ENCODE data around the gene LDB2.

The LDB2 gene

DNA sequence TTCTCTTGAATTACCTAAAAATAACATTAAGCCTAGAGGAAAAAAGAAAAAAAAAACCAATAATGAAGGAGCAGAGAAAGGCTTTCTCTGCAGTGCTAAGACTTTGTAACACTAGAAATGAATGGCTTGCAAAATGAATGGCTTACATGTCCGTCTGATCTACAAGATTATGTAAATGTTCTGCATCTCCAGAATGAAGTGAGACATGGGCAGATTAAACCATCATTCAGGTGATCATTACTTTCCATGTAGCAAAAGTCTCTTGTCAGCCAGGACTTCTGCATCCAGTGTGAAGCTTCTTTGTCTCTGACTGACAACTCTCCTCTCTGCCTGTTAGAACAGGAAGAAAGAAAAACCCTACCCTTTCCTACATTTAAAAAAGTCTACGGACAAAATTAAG is 304.3 kb downstream of the LDB2 start:
- TF ChIP-seq, protein P1, sequence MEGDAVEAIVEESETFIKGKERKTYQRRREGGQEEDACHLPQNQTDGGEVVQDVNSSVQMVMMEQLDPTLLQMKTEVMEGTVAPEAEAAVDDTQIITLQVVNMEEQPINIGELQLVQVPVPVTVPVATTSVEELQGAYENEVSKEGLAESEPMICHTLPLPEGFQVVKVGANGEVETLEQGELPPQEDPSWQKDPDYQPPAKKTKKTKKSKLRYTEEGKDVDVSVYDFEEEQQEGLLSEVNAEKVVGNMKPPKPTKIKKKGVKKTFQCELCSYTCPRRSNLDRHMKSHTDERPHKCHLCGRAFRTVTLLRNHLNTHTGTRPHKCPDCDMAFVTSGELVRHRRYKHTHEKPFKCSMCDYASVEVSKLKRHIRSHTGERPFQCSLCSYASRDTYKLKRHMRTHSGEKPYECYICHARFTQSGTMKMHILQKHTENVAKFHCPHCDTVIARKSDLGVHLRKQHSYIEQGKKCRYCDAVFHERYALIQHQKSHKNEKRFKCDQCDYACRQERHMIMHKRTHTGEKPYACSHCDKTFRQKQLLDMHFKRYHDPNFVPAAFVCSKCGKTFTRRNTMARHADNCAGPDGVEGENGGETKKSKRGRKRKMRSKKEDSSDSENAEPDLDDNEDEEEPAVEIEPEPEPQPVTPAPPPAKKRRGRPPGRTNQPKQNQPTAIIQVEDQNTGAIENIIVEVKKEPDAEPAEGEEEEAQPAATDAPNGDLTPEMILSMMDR (IDR thresholded peaks at IDR 0.05; ENCODE audit: low read length) = no peak
- TF ChIP-seq EZH2 (optimal IDR thresholded peaks at IDR 0.05; ENCODE audit: low read depth, low read length) (no peak), EZH2phosphoT487 (IDR thresholded peaks at IDR 0.05; ENCODE audit: low read length) (no peak)
- no peak overlapping the region for H3K27ac ChIP-seq (ENCODE audit: low read length)
- H3K4me1 ChIP-seq (ENCODE audit: low read length) = no peaks in the 10 kb centered on the region
- H3K9ac ChIP-seq (ENCODE audit: low read length) = no peak overlapping the region
- H3K4me2 ChIP-seq (ENCODE audit: low read depth, low read length) = no peak overlapping the region
- no peak for DNase-seq
- no peaks in the 10 kb centered on the region for H3K9me2 ChIP-seq (replicated peaks; ENCODE audit: insufficient read depth, low read length)
- no peaks in the 10 kb centered on the region for H4K20me1 ChIP-seq (ENCODE audit: insufficient read depth, low read length)
- H3K4me3 ChIP-seq (ENCODE audit: low read length) = no peak overlapping the region
- no peaks in the 10 kb centered on the region for H3K9me3 ChIP-seq (replicated peaks; ENCODE audit: insufficient read depth, low read length)
- no peaks in the 10 kb centered on the region for H3K27me3 ChIP-seq (replicated peaks; ENCODE audit: insufficient read depth, low read length)
- no peaks in the 10 kb centered on the region for H3F3A ChIP-seq (ENCODE audit: insufficient read depth, low read length)
- no peak overlapping the region for H2AFZ ChIP-seq (ENCODE audit: low read length)
- H3K36me3 ChIP-seq (replicated peaks; ENCODE audit: insufficient read depth, low read length) = no peaks in the 10 kb centered on the region
- H3K79me2 ChIP-seq (ENCODE audit: low read length) = no peaks in the 10 kb centered on the region

DNA sequence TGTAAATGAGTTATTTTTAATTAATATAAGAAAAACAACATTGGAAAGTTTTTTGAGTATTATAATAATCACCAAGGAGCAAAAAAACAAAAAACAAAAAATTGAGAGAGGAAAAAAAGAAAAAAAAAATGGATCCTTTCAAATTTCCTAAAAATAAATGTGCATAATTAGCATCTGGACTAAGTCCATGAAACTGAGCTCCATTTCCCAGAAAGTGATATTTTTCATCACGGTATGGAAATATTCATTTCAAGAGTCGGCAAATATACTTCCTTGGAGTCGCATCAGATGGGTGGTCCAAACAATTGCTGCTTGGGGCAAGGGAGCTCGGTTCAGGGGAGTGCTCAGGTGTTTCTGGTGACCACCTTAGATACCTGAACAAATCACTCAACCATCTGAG is 305.1 kb downstream of the LDB2 start:
- no peak overlapping the region for H3K4me3 ChIP-seq (ENCODE audit: low read length)
- H3K4me1 ChIP-seq (ENCODE audit: low read length) = no peaks in the 10 kb centered on the region
- no peak overlapping the region for H2AFZ ChIP-seq (ENCODE audit: low read length)
- no peak overlapping the region for H3K27ac ChIP-seq (ENCODE audit: low read length)
- no peaks in the 10 kb centered on the region for H4K20me1 ChIP-seq (ENCODE audit: insufficient read depth, low read length)
- no peak overlapping the region for H3K4me2 ChIP-seq (ENCODE audit: low read depth, low read length)
- H3K79me2 ChIP-seq (ENCODE audit: low read length) = no peaks in the 10 kb centered on the region
- H3F3A ChIP-seq (ENCODE audit: insufficient read depth, low read length) = no peaks in the 10 kb centered on the region
- H3K9me2 ChIP-seq (replicated peaks; ENCODE audit: insufficient read depth, low read length) = no peaks in the 10 kb centered on the region
- no peaks in the 10 kb centered on the region for H3K27me3 ChIP-seq (replicated peaks; ENCODE audit: insufficient read depth, low read length)
- TF ChIP-seq, protein P1 (IDR thresholded peaks at IDR 0.05; ENCODE audit: low read length) = no peak
- TF ChIP-seq EZH2 (optimal IDR thresholded peaks at IDR 0.05; ENCODE audit: low read depth, low read length) (no peak), EZH2phosphoT487 (IDR thresholded peaks at IDR 0.05; ENCODE audit: low read length) (no peak)
- H3K9ac ChIP-seq (ENCODE audit: low read length) = no peak overlapping the region
- no peaks in the 10 kb centered on the region for H3K36me3 ChIP-seq (replicated peaks; ENCODE audit: insufficient read depth, low read length)
- no peak for DNase-seq
- no peaks in the 10 kb centered on the region for H3K9me3 ChIP-seq (replicated peaks; ENCODE audit: insufficient read depth, low read length)

DNA sequence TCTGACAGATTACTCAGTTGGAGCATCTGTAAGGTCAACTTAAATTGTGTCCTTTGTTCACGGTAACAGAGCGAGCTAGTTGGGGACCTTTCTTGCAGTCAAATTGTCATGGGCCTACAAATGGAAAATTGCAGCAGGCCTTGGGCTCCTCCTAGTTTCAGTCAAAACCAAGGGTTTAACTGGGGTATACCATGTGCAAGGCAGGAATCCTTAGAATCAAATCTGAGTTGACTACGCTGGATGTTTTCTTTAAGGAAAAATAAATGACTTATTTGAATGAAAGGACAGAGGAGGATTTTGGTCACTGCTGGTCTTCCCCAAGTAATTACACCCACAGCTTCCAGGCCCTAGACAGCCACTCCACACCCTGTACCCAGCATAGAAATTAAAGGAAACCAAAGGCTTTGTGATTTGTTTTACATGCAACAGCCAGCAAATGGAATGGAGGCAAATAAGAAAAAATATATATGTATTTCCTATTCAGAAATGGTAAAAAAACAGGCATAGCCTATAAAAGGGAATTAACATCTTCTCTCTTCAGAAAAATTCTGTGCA is 307.1 kb downstream of the LDB2 start:
- Histone ChIP-seq H3K9ac (ENCODE audit: low read length) (no peak overlapping the region), H3K4me1 (ENCODE audit: low read length) (no peaks in the 10 kb centered on the region), H3K9me3 (replicated peaks; ENCODE audit: insufficient read depth, low read length) (no peaks in the 10 kb centered on the region), H3K27me3 (replicated peaks; ENCODE audit: insufficient read depth, low read length) (no peaks in the 10 kb centered on the region), H3K27ac (ENCODE audit: low read length) (no peak overlapping the region), H3K36me3 (replicated peaks; ENCODE audit: insufficient read depth, low read length) (no peaks in the 10 kb centered on the region), H2AFZ (ENCODE audit: low read length) (no peak overlapping the region), H3K9me2 (replicated peaks; ENCODE audit: insufficient read depth, low read length) (no peaks in the 10 kb centered on the region), H3K4me3 (ENCODE audit: low read length) (no peak overlapping the region), H4K20me1 (ENCODE audit: insufficient read depth, low read length) (no peaks in the 10 kb centered on the region), H3K4me2 (ENCODE audit: low read depth, low read length) (no peak overlapping the region), H3F3A (ENCODE audit: insufficient read depth, low read length) (no peaks in the 10 kb centered on the region), H3K79me2 (ENCODE audit: low read length) (no peaks in the 10 kb centered on the region)
- DNase-seq = no peak
- TF ChIP-seq, protein P1 (IDR thresholded peaks at IDR 0.05; ENCODE audit: low read length) = no peak
- TF ChIP-seq EZH2 (optimal IDR thresholded peaks at IDR 0.05; ENCODE audit: low read depth, low read length) (no peak), EZH2phosphoT487 (IDR thresholded peaks at IDR 0.05; ENCODE audit: low read length) (no peak)

Measured in MM.1S (cell line).